ENCODE measurements around the gene SLC9B2. TPM values are rescaled to one million over a fixed set of nuclear protein-coding genes. Genes with fewer than 3 reads are reported as not detected.
A peak's percentile ranks its signal among the peaks of the same experiment; 100 is the strongest.

The SLC9B2 gene
- total RNA-seq, 1 donor, result 23.5 TPM

GRCh38 chr4:103019308-103020124, 57.0 kb downstream of the SLC9B2 start, which contains the start of gene SLC9B1:
TSS of gene SLC9B1 (minus strand) at chr4:103019705. CDS start at chr4:102991711, 27,994 bp downstream.
- Histone ChIP-seq H3K27me3 (ENCODE audit: insufficient read depth, low read length) (no peaks in the 10 kb centered on the region), H3K36me3 (ENCODE audit: insufficient read depth, low read length) (no peaks in the 10 kb centered on the region), H4K20me1 (ENCODE audit: insufficient read depth, low read length) (no peaks in the 10 kb centered on the region), H3K4me1 (ENCODE audit: insufficient read depth, low read length) (peaks cover 7% of the 10 kb centered on the region), H2AFZ (ENCODE audit: low read length) (peak within 1 kb of the TSS; percentile 93), H3K79me2 (ENCODE audit: insufficient read depth, low read length) (no peaks in the 10 kb centered on the region), H3K9me3 (ENCODE audit: low read depth, low read length) (no peaks in the 10 kb centered on the region), H3K4me3 (ENCODE audit: insufficient read depth, low read length) (peak within 1 kb of the TSS; percentile 70), H3K4me2 (ENCODE audit: insufficient read depth, low read length) (peak within 1 kb of the TSS; percentile 91), H3K27ac (ENCODE audit: low read depth, low read length) (peak within 1 kb of the TSS; percentile 80)
- DNase-seq (ENCODE audit: insufficient read length, low spot score, missing footprints), result peak; percentile 80
- TF ChIP-seq CTCF (IDR thresholded peaks at IDR 0.05; ENCODE audit: extremely low read depth, low read depth, low read length), result no peak

DNA sequence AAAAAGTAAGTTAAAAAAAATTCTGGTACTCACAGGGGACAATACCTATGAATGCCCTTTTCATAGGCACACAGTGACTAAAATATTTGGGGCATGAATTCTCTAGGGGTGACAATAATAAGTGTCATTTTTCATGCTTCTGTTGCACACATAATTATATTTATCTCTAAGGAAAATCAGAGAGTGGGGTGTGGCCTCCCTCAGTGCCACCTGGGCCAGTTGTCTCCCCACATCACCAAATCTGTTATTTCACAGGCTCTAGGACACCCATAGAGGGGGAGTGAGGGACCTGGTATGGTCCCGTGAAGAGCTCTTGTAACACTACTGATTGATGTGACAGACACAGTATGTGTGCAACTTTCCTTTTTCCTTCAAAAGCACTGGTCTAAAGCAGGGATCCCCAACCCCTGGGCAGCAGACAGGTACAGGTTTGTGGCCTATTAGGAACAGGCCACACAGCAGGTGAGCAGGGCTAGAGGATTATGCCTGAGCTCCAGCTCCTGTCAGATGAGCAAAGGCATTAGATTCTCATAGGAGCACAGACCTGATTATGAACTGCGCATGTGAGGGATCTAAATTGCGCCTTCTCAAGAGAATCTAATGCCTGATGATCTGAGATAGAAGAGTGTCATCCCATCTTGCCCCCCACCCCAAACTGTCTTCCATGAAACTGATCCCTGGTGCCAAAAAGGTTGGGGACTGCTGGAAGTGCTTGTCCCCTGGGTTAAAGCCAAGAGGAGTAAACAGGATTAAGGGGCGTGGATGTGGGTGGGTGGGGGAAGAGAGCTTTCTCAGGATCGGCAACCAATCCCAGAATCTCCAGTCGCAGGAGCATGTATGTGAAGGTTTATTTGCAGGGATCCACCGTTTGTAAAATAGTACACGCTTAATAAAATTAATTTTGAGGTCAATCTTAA, 57.9 kb downstream of the SLC9B2 start:
- no peak for TF ChIP-seq CTCF (IDR thresholded peaks at IDR 0.05; ENCODE audit: extremely low read depth, low read depth, low read length)
- no peak for DNase-seq (ENCODE audit: insufficient read length, low spot score, missing footprints)
- Histone ChIP-seq H3K79me2 (ENCODE audit: insufficient read depth, low read length) (no peaks in the 10 kb centered on the region), H3K4me3 (ENCODE audit: insufficient read depth, low read length) (peak overlapping the region; percentile 70), H3K4me1 (ENCODE audit: insufficient read depth, low read length) (peaks cover 7% of the 10 kb centered on the region), H3K36me3 (ENCODE audit: insufficient read depth, low read length) (no peaks in the 10 kb centered on the region), H4K20me1 (ENCODE audit: insufficient read depth, low read length) (no peaks in the 10 kb centered on the region), H3K27ac (ENCODE audit: low read depth, low read length) (peak overlapping the region; percentile 80), H3K9me3 (ENCODE audit: low read depth, low read length) (no peaks in the 10 kb centered on the region), H2AFZ (ENCODE audit: low read length) (peak overlapping the region; percentile 93), H3K4me2 (ENCODE audit: insufficient read depth, low read length) (peak overlapping the region; percentile 91), H3K27me3 (ENCODE audit: insufficient read depth, low read length) (no peaks in the 10 kb centered on the region)

- H3K9me3 ChIP-seq (ENCODE audit: low read depth, low read length), result no peaks in the 10 kb centered on the region
- TF ChIP-seq CTCF (IDR thresholded peaks at IDR 0.05; ENCODE audit: extremely low read depth, low read depth, low read length), result no peak
- H3K4me3 ChIP-seq (ENCODE audit: insufficient read depth, low read length), result no peak overlapping the region
- no peak for DNase-seq (ENCODE audit: insufficient read length, low spot score, missing footprints)
- no peaks in the 10 kb centered on the region for H3K36me3 ChIP-seq (ENCODE audit: insufficient read depth, low read length)
- peaks cover 14% of the 10 kb centered on the region for H3K4me1 ChIP-seq (ENCODE audit: insufficient read depth, low read length)
- no peaks in the 10 kb centered on the region for H4K20me1 ChIP-seq (ENCODE audit: insufficient read depth, low read length)
- no peaks in the 10 kb centered on the region for H3K79me2 ChIP-seq (ENCODE audit: insufficient read depth, low read length)
- H2AFZ ChIP-seq (ENCODE audit: low read length), result no peak overlapping the region
- H3K4me2 ChIP-seq (ENCODE audit: insufficient read depth, low read length), result no peak overlapping the region
- H3K27ac ChIP-seq (ENCODE audit: low read depth, low read length), result no peak overlapping the region
- H3K27me3 ChIP-seq (ENCODE audit: insufficient read depth, low read length), result no peaks in the 10 kb centered on the region
Measured at GRCh38 chr4:103012551-103012950, 64.0 kb downstream of the SLC9B2 start.

All from osteoblast (primary cell).